OCI-M1 (cell line): ENCODE measurements around the gene ANAPC10.

Experiments
- DNase-seq: peaks from one replicate; lab custom pipeline; 2025; lab: John Stamatoyannopoulos, UW

The ANAPC10 gene

GRCh38 chr4:145097821-145098674, at the start of gene ANAPC10, which contains the start of gene ABCE1:
ANAPC10 (minus strand) TSS chr4:145098196; CDS start chr4:145096099, 2,097 bp downstream.
ABCE1 (plus strand) TSS chr4:145098311; CDS start chr4:145104413, 6,102 bp downstream.
- peak; percentile 99 for DNase-seq

GRCh38 chr4:145136219-145136618, 38.2 kb upstream of the ANAPC10 start:
- DNase-seq: peak; percentile 16

GRCh38 chr4:145132511-145133098, 34.6 kb upstream of the ANAPC10 start:
- peak; percentile 49 for DNase-seq

GRCh38 chr4:145131848-145132247, 33.9 kb upstream of the ANAPC10 start:
- no peak for DNase-seq

- peak; percentile 83 for DNase-seq
Observed at GRCh38 chr4:145130788-145131399, 32.9 kb upstream of the ANAPC10 start.

- peak; percentile 45 for DNase-seq
Observed at GRCh38 chr4:145130130-145130529, 32.1 kb upstream of the ANAPC10 start.

GRCh38 chr4:145125396-145125795, 27.4 kb upstream of the ANAPC10 start:
- no peak for DNase-seq

GRCh38 chr4:145108128-145108527, 10.1 kb upstream of the ANAPC10 start:
- DNase-seq: no peak

GRCh38 chr4:145107126-145107525, 9.1 kb upstream of the ANAPC10 start:
- DNase-seq: no peak

GRCh38 chr4:145103496-145103895, 5.5 kb upstream of the ANAPC10 start:
- no peak for DNase-seq

- DNase-seq: peak; percentile 41
Observed at GRCh38 chr4:145102619-145103018, 4.6 kb upstream of the ANAPC10 start.

- DNase-seq: no peak
Observed at GRCh38 chr4:145101091-145101490, 3.1 kb upstream of the ANAPC10 start.

- peak; percentile 53 for DNase-seq
Observed at GRCh38 chr4:145099653-145100052, 1.7 kb upstream of the ANAPC10 start.

- peak; percentile 71 for DNase-seq
Observed at GRCh38 chr4:145098675-145099037, 660 bp upstream of the ANAPC10 start.

- no peak for DNase-seq
Observed at GRCh38 chr4:145097331-145097820, 620 bp downstream of the ANAPC10 start.

- DNase-seq: no peak
Observed at GRCh38 chr4:145093638-145094037, 4.4 kb downstream of the ANAPC10 start.

- DNase-seq: no peak
Observed at GRCh38 chr4:145090380-145090779, 7.6 kb downstream of the ANAPC10 start.

GRCh38 chr4:145083891-145084605, 13.9 kb downstream of the ANAPC10 start:
- peak; percentile 46 for DNase-seq

GRCh38 chr4:145081756-145082155, 16.2 kb downstream of the ANAPC10 start:
- no peak for DNase-seq

GRCh38 chr4:145076469-145076855, 21.5 kb downstream of the ANAPC10 start:
- no peak for DNase-seq

GRCh38 chr4:145075742-145076468, 22.1 kb downstream of the ANAPC10 start:
- DNase-seq: peak; percentile 68
